ENCODE measurements around the gene BLM.

GRCh38 chr15:90697175-90697574, 20.0 kb upstream of the BLM start:
- TF ChIP-seq EZH2 (IDR thresholded peaks at IDR 0.05; ENCODE audit: insufficient read depth, poor library complexity, severe bottlenecking) (no peak), EZH2phosphoT487 (IDR thresholded peaks at IDR 0.05; ENCODE audit: insufficient read depth, low read depth) (no peak)

Data from GM23248 (cell line).